GM21367 (cell line): ENCODE results near the gene COQ2.
"Not testable (repeated sequence)": the region's sequence is repeated elsewhere in the genome, so short reads cannot be mapped to it uniquely, and the experiment has no call there.

ENCODE experiments used
- ATAC-seq: cut with Tn5 transposase; IDR thresholded peaks from one replicate; pipeline ENCODE4 v1.9.1; 2021; ENCODE audit not compliant: unreplicated experiment

The COQ2 gene

DNA sequence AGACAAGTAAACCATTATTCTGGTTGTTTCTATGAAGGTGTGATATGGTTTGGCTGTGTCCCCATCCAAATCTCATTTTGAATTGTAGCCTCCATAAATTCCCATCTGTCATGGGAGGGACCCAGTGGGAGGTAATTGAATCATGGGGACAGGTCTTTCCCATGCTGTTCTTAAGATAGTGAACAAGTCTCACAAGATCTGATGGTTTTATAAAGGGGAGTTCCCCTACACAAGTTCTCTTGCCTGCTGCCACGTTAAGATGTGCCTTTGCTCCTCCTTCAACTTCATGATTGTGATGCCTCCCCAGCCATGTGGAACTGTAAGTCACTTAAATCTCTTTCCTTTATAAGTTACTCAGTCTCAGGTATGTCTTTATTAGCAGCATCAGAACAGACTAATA, 3.8 kb upstream of the COQ2 start:
- ATAC-seq = not testable (repeated sequence)

GRCh38 chr4:83285055-83285407, 433 bp upstream of the COQ2 start:
- no peak for ATAC-seq

DNA sequence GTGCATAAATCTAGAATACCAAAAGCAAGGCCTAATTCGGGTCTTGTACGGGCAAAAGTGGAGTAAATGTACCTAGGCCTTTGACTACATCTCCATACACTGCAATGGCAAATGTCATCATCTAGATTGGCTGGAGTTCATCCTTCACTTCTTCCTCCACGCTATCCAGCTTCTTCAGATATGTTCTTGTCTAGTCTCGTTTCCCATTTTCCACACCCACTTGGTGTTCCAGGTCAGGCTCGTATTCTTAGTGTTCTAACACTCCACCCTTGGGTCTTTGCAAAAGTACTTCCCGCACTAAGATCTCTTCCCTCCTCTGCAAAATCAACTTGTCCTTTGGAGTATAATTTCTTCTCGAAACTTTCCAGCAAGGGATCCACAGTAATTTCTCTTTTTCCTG, 1.4 kb downstream of the COQ2 start:
- ATAC-seq = no peak

DNA sequence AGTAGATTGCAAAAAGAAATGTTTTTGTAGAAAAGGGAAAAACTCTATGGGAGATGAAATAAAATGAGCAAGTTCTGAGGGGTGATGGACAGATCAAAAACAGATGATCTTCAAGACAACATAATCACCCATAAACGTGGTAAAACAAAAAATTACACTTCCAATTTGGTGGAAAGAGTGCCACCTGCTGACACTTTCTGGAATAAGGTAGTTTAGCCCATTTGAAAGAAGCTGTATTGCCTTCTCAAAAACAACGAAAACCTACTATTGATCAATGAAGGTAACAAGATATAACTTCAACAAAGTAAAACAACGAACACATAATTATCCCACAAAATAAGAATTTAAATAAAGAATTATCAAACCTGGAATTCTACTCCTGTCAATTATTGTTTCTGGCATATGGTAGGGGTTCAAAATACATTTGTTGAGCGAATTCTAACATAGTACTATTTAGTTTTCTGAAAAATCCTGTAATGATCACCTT, 2.5 kb downstream of the COQ2 start:
- no peak for ATAC-seq

GRCh38 chr4:83281307-83281706, 3.3 kb downstream of the COQ2 start:
- no peak for ATAC-seq

DNA sequence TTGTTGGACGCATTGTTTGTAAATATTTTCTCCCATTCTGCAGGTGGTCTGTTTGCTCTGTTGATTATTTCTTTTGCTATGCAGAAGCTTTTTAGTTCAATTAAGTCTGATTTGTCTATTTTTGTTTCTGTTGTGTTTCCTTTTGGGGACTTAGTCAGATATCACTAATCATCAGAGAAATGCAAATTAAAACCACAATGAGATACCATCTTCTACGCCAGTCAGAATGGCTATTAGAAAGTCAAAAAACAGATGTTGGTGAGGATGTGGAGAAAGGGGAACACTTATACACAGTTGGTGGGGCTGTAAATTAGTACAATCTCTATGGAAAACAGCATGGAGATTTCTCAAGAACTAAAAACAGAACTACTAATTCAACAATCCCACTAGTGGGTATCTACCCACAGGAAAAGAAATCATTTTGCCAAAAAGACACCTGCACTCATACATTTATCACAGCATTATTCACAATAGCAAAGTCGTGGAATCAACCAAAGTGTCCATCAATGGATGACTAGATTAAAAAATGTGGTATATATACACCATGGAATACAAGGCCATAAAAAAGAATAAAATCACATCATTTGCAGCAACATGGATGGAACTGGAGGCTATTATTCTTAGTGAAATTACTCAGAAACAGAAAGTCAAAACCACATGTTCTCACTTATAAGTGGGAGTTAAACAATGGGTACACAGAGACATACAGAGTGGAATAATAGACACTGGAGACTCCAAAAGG, 8.1 kb downstream of the COQ2 start:
- peak; percentile 51 for ATAC-seq

DNA sequence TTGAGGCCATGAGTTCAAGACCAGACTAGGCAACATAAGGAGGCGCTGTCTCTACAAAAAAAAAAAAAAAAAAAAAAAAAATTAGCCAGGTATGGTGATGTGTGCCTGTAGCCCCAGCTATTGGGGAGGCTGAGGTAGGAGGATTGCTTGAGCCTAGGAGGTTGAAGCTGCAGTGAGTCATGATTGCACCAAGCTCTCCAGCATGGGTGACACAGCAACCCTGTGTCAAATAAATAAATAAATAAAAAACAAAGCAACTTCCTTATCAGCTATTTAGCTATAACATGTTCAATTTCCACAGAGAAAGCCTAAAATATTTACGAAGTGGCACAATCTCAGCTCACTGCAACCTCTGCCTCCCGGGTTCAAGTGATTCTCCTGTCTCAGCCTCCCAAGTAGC, 10.7 kb downstream of the COQ2 start:
- ATAC-seq = not testable (repeated sequence)

DNA sequence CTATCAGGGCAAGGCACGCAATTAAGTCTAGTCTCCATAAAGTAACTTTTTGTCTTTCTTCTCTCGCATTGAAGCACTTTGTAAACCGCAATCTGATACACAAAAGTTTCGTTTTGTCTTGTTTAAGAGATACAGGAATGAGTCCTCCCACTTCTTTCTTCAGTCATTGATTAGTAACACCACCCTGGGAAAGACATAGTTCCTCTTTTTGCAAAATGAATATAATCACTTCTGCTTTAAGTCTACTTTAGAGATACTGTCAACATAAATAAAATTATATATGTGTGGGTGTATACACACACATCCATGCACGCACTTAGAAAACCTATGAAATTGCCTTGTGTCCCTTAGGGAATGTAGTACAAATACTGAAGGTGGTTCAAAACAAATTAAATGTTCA, 11.7 kb downstream of the COQ2 start:
- ATAC-seq = peak; percentile 85

- ATAC-seq = no peak
Observed at GRCh38 chr4:83269256-83269655, 15.3 kb downstream of the COQ2 start.

GRCh38 chr4:83268491-83268890, 16.1 kb downstream of the COQ2 start:
- no peak for ATAC-seq

DNA sequence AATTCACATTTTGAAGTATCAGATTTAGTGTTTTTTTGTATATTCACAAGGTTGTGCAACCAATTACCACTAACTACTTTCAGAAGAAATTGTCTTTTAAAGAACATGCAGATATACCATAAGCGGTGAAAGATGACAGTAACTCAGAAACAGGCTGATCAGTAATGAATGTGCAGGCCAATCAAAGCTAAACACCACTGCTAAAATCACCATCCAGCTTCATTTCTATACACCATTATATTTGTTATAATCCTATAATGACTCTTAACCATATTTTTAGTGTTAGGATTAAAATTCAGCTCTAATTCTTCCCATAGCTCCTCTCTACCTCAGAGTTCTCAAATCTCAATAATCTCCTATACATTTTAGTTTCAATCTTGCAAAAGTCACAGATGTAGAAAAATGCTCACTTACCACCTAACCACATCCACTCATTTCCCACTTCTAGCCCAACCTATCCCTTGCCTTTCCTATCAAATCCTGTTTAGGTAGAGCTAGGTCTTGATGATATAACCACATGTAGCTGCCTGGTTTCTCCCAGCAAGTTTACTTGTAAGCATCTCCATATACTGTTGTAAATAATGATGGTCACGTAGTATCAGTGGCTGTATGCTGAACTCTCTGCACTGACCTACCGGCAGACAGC, 16.6 kb downstream of the COQ2 start:
- no peak for ATAC-seq

GRCh38 chr4:83267121-83267829, 17.3 kb downstream of the COQ2 start:
- no peak for ATAC-seq

DNA sequence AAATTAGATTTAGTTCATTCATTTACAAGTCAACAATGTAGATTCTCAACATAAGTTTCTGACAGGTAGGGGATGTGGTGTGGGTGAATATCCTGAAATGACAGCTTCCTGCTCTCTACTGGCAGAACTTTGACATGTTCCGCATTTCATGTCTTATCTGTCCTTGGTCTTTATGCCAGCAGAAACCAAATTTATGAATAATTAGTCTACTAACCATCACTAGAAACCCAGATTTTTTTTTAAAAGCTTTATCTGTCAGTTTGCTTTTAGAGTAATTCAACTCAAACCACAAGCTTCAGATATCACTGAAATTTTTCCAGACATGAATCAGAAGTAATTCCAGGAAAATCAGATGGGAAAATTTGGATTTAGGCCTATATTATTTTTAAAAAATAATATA, 17.9 kb downstream of the COQ2 start:
- ATAC-seq = no peak

- ATAC-seq = no peak
Observed at GRCh38 chr4:83263106-83263505, 21.5 kb downstream of the COQ2 start.

- ATAC-seq = no peak
Observed at GRCh38 chr4:83262682-83263081, 21.9 kb downstream of the COQ2 start.

- no peak for ATAC-seq
Observed at GRCh38 chr4:83261307-83261706, 23.3 kb downstream of the COQ2 start.

DNA sequence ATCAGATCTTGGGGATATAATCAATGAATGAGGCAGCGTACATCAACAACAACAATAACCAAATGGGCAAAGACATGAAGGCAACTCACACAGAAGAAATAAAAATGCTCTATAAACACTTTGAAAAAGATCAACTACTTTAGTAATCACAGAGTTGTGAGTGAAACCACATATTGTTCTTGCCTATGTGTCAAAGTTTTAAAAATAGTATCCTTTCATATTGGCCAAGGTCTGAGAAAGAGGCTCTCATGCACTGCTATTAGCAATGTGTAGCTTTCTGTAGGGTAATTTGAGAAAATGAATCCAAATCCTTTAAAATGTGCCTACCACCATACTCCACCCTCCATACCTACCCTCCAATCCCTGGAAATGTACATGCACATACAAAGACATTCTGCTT, 25.0 kb downstream of the COQ2 start:
- peak; percentile 38 for ATAC-seq

GRCh38 chr4:83258461-83258860, 26.1 kb downstream of the COQ2 start:
- ATAC-seq = no peak

DNA sequence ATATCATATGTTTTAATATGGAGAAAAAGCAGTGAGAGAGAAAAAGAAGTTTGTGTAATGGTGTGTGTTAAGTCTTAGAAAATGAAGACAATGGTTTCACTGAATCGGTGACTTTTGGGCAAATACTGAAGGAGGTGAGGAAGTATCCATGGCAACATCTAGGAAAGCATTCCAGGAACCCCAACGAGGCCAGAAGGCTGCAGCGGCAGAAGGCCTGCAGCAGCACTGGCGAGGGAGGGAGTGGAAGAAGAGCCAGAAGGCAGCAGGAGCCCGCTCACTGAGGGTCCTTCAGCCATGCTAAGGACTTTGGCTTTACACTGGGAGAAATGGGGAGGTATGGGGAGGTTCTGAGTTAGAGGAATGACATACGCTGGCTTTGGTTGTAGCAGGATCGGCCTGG, 26.8 kb downstream of the COQ2 start:
- ATAC-seq = no peak

- ATAC-seq = no peak
Observed at GRCh38 chr4:83255584-83255983, 29.0 kb downstream of the COQ2 start.

DNA sequence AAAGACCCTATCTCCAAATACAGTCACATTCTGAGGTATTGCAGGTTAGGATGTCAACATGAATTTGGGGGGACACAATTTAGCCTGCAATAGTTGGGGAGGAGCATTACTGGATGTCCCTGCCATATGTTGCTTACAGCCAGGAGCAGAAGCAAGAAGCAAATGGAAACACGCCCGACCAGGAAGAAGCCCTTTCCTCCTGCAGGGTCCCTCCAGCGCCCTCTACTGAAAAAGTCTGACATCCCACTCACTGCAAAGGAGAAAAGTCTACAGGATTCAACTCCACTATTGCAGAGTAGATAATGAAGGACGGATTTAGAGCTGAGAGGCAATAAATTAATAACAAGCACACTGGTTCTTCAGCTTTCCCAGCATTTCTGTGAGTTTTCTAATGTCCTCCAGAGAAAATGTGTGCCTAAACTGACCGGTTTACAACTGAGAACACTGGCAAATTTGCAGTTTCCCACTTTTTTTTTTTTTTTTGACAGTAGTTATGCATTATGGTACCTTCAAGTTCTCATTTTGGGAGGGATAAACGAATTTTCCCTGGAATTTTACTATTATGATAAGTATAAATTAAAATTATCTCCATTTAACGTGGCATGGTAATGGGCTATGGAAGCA, 31.7 kb downstream of the COQ2 start:
- peak; percentile 80 for ATAC-seq

DNA sequence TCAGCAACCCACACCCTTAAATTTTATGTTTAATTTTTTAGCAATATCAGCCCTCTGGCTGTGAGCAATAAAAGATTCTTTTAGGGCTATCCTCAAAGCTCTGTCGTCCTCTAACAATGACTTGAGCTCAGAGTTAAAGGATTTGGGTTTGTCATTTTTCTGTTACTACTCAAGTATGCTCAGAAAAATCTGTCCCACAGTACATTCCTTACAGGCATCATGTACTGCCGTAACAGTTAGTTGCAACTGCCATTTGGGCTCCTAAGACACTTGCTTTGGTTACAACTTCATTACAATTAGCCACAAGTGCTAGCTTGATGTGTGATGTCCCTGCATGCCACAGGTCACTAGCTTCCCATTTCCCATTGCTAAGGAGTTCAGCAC, 33.2 kb downstream of the COQ2 start:
- no peak for ATAC-seq
